GM10248 (cell line): ENCODE results near the gene THAP7.

Experiments used
- CTCF ChIA-PET: fragments of 300-600 bp; sonication (Branson Sonifier 250); formaldehyde crosslinking; extraction: SDS; loops from one replicate; lab custom pipeline; 2021; ENCODE audit warnings: antibody characterized with exemption; lab: Yijun Ruan, JAX
- POLR2A ChIA-PET: fragments of 350-650 bp; sonication (Branson Sonifier 250); formaldehyde crosslinking; extraction: SDS; loops from one replicate; lab custom pipeline; 2020; ENCODE audit warnings: antibody characterized with exemption; lab: Yijun Ruan, JAX
- DNase-seq: peaks from one replicate; pipeline ENCODE4 v3.0.0; 2012; ENCODE audit errors: extremely low spot score
- TF ChIP-seq, protein P1 (sequence below): IDR thresholded peaks from 2 replicates; pipeline ENCODE4 v1.5.1; 2012; ENCODE audit warnings: mild to moderate bottlenecking, low read depth; ENCODE audit errors: extremely low read depth, missing control alignments, control extremely low read depth

The THAP7 gene

DNA sequence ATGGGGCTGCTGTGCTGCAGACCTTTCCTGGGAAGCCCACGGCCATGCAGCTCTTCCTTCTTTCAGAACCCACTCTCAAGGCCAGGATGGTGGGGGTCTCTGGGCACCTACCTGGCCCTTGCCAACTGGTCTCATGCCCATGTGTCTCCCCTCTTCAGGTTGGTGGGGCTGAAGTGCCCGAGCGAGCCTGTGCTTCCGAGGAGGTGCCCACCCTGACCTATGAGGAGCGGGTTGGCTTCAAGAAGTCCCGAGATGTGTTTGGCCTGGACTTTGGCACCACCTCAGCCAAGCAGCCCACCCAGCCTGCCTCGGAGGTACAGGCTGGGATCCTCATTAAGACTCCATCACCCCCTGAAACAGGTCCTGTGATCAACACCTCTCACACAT, 9.9 kb downstream of the THAP7 start:
- TF ChIP-seq, protein P1, sequence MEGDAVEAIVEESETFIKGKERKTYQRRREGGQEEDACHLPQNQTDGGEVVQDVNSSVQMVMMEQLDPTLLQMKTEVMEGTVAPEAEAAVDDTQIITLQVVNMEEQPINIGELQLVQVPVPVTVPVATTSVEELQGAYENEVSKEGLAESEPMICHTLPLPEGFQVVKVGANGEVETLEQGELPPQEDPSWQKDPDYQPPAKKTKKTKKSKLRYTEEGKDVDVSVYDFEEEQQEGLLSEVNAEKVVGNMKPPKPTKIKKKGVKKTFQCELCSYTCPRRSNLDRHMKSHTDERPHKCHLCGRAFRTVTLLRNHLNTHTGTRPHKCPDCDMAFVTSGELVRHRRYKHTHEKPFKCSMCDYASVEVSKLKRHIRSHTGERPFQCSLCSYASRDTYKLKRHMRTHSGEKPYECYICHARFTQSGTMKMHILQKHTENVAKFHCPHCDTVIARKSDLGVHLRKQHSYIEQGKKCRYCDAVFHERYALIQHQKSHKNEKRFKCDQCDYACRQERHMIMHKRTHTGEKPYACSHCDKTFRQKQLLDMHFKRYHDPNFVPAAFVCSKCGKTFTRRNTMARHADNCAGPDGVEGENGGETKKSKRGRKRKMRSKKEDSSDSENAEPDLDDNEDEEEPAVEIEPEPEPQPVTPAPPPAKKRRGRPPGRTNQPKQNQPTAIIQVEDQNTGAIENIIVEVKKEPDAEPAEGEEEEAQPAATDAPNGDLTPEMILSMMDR: no peak
- no peak for DNase-seq
- CTCF ChIA-PET: interaction anchor here (1.6 kb wide), 2 partner anchors 10 to 31 kb away, joined by 5 to 6 read pairs; partner anchors contain the start of gene LZTR1
- POLR2A ChIA-PET: no interaction called here

DNA sequence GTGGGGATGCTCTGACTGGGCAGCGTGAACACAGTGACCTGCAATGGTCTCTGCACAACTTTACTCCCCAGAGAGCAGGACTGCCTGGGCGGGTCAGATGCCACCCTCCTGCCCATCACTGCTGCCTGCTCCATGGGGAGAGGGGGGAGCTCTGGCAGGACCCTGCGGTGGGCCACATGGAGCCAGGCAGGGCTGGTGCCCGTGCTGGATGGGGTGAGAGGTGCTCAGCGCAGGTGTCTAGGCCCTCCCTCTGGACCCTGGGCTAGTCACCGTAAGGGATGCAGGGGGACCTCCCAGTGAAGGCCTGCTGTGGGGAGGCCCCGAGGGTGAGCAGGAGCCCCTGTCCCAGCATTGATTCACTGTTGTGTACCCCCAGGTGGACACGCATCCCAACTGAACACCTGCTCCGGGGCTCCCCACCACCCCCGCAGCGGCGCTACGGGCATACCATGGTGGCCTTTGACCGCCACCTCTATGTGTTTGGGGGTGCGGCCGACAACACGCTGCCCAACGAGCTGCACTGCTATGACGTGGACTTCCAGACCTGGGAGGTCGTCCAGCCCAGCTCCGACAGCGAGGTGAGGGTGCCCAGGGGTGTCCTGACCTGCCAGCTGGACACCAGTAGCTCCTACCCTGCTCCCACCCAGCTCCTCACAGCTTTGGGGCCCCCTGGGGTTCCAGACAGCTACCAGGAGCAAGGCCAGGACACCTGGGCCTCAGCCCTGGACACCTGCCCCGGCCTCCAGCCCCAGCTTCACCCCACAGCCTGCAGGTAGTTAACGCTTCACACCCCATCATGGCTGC, 10.5 kb downstream of the THAP7 start:
- ChIA-PET POLR2A (no interaction called here), CTCF (interaction anchor here (1.2 to 1.6 kb wide), 3 partner anchors 8 to 30 kb away, joined by 3 to 6 read pairs (median 5); partner anchors contain the start of gene LZTR1)
- TF ChIP-seq, protein P1: no peak

DNA sequence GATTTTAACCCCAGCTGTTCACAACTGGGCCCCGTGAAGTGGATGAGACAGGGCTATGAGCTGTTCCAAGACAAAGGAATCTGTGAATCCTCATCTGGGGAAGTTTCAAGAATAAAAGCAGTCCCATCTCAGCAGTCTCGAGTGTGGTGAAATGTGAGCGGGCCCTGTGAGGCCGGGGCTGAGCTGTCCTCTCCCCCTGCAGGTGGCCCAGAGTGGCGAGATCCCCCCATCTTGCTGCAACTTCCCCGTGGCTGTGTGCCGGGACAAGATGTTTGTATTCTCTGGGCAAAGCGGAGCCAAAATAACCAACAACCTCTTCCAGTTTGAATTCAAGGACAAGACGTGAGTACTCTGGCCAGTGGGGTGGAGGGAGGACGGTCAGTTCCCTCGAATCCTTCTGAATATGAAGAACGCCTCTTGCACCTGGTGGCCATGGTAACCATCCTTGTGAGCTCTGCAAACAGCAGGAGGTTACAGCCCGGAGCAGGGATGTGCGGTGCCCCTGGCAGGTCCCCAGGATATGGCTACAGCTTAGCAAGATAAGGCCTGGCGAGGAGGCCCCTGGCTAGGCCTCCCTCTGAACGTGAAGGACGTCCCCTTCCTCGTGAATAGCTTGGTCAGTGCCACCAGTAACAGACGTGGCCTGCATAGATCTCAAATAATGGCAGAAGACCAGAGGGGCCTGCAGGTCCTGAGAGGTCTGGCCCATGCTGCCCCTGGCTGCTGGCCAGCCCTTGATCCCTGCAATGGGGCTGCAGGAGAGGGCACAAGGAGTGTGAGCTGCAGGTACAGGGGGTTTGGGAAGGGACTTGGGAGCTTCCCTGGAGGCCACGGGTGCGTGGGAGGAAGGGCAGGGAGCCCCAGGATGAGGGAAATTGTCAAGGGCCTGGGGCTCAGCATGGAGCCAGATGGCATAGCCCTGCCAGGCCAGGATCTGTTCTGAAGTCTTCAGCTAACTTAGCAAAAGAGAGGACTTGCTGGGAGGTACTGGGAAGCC, 11.4 kb downstream of the THAP7 start:
- DNase-seq: no peak
- ChIA-PET CTCF (interaction anchor here (1.2 to 1.7 kb wide), 4 partner anchors 8 to 29 kb away, joined by 3 to 6 read pairs (median 4); partner anchors contain the start of gene LZTR1), POLR2A (interaction anchor here (1.0 kb wide), 1 partner anchor 9 kb away, joined by 3 read pairs; the partner anchor contains the start of gene LZTR1)
- TF ChIP-seq, protein P1: no peak

More for the DNA sequence above, 10.5 kb downstream of the THAP7 start:
- DNase-seq: no peak

DNA sequence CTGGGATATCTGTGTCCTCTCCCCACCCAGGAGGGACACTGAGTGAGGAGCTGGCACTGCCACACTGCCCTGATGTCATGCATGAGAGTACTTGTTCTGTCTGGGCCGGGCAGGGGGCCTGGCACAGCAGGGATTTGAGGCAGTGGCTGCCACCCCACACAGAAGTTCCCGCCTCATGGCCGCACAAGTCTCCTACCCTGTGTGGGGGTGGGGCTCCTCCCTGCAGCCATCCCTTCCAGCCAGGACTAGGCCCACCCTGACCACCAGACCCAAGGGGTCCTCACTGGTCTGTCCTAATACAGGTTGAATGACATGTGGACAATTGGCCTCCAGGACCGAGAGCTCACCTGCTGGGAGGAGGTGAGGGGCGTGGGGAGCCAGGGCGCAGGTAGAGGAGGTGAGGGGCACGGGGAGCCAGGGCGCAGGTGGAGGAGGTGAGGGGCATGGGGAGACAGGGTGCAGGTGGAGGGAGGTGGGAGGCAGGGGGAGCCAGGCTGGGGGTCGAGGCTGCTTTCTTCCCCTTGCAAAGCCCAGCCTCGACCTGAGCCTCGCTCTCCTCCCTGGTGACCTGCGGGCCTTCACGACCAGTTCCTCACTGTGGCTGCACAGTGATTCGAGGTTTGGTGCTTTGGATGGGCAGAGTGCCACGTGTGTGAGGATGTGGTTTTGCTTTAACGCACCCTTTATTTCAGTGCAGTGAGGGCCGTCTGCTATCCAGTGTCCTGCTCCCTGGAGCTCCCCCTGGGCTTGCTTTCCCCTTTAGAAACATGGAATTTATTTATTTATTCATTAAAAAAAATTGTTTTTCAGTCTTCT, 12.4 kb downstream of the THAP7 start:
- ChIA-PET CTCF (interaction anchor here (1.7 kb wide), 1 partner anchor 8 kb away, joined by 4 read pairs; no protein-coding TSS in a partner anchor), POLR2A (interaction anchor here (1.0 kb wide), 1 partner anchor 8 kb away, joined by 3 read pairs; the partner anchor contains the start of gene LZTR1)
- TF ChIP-seq, protein P1: no peak
- DNase-seq: no peak

DNA sequence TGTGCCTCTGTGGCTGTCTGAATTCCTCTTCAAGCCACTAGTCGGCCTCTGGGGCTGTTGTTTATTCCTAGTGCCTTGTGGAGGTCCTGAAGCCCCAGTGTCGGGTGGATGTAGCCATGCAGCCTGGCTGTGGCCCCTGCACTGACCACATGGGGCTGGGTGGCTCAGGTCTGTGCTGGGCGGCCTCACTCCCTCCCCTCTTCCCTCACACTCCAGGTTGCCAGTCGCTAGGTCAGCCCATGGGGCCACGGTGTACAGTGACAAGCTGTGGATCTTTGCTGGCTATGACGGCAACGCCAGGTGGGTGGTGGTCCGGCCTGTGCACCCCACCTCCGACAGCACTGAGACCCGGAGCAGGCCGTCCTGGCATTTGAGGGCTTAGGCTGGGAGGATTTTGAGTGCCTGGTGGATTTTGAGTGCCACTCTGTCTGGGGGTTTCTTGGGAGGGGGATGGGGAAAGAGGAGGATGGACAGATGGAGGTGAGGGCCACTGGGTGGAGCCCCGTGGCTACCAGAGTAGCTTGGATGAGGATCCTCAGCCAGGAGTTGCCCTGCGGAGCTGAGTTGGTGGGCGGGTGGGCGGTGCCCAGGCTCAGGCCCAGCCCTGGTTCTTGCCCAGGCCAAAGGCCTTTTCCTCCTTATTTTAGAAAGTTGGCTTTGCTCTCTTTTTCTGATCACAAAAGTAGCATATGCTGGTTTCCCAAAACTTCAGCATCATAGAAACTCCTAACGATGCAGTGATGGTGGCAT, 13.2 kb downstream of the THAP7 start:
- TF ChIP-seq, protein P1: no peak
- ChIA-PET POLR2A (interaction anchor here (0.6 kb wide), 1 partner anchor 134 kb away, joined by 7 read pairs; no protein-coding TSS in a partner anchor), CTCF (no interaction called here)
- DNase-seq: no peak
